Astrocyte (in vitro differentiated cells and primary cell): ENCODE results near the gene SETD2. TPM values are rescaled to one million over a fixed set of nuclear protein-coding genes. Genes with fewer than 3 reads are reported as not detected.

Experiments
- DNase-seq: peaks from one replicate; pipeline ENCODE4 v3.0.0-alpha.2; 2010; ENCODE audit warnings: low read depth
- FAIRE-seq: peaks from 2 replicates; lab custom pipeline; 2011; peaks lifted over from hg19 to GRCh38; lab: Jason Lieb, UNC
- H2AFZ ChIP-seq: 2 replicates; pipeline ENCODE4 v1.6.0; 2012; ENCODE audit warnings: low read depth, low read length, inconsistent platforms
- H3K27ac ChIP-seq: 2 replicates; pipeline ENCODE4 v1.5.1; 2011; ENCODE audit warnings: low read depth, low read length, inconsistent platforms
- H3K27me3 ChIP-seq: 2 replicates; pipeline ENCODE4 v1.6.0; 2011; ENCODE audit warnings: low read length, inconsistent platforms; ENCODE audit not compliant: insufficient read depth
- H3K36me3 ChIP-seq: 2 replicates; pipeline ENCODE4 v1.5.1; 2011; ENCODE audit warnings: low read length, inconsistent platforms; ENCODE audit not compliant: insufficient read depth
- H3K4me1 ChIP-seq: 2 replicates; pipeline ENCODE4 v1.5.1; 2011; ENCODE audit warnings: low read length, inconsistent platforms; ENCODE audit not compliant: insufficient read depth
- H3K4me2 ChIP-seq: 2 replicates; pipeline ENCODE4 v1.6.0; 2012; ENCODE audit warnings: low read length, inconsistent platforms
- H3K4me3 ChIP-seq: 2 replicates; pipeline ENCODE4 v1.5.1; 2011; ENCODE audit warnings: low read depth, mild to moderate bottlenecking, low read length, inconsistent platforms; ENCODE audit not compliant: insufficient read depth
- H3K79me2 ChIP-seq: 2 replicates; pipeline ENCODE4 v1.6.0; 2012; ENCODE audit warnings: mild to moderate bottlenecking, low read length, inconsistent platforms; ENCODE audit not compliant: insufficient read depth
- H3K9ac ChIP-seq: 2 replicates; pipeline ENCODE4 v1.6.0; 2012; ENCODE audit warnings: mild to moderate bottlenecking, low read length, inconsistent platforms
- H3K9me3 ChIP-seq: 2 replicates; pipeline ENCODE4 v1.5.1; 2012; ENCODE audit warnings: low read depth, mild to moderate bottlenecking, low read length, inconsistent platforms; ENCODE audit not compliant: insufficient read depth
- H4K20me1 ChIP-seq: 2 replicates; pipeline ENCODE4 v1.6.0; 2012; ENCODE audit warnings: low read length, inconsistent platforms; ENCODE audit not compliant: insufficient read depth
- H3K27ac Mint-ChIP-seq: one replicate; pipeline ENCODE4 v1.8.0; 2021; ENCODE audit warnings: mild to moderate bottlenecking, mixed read lengths; ENCODE audit not compliant: unreplicated experiment
- H3K27me3 Mint-ChIP-seq: one replicate; pipeline ENCODE4 v1.8.0; 2021; ENCODE audit warnings: low read depth, mixed read lengths; ENCODE audit not compliant: unreplicated experiment
- H3K36me3 Mint-ChIP-seq: one replicate; pipeline ENCODE4 v1.8.0; 2021; ENCODE audit warnings: low read depth, mixed read lengths; ENCODE audit not compliant: unreplicated experiment
- H3K4me1 Mint-ChIP-seq: one replicate; pipeline ENCODE4 v1.8.0; 2021; ENCODE audit warnings: low read depth, mixed read lengths; ENCODE audit not compliant: unreplicated experiment
- H3K4me3 Mint-ChIP-seq: one replicate; pipeline ENCODE4 v1.8.0; 2021; ENCODE audit warnings: mild to moderate bottlenecking, moderate library complexity, mixed read lengths; ENCODE audit not compliant: unreplicated experiment
- H3K9me3 Mint-ChIP-seq: one replicate; pipeline ENCODE4 v1.8.0; 2021; ENCODE audit warnings: mild to moderate bottlenecking, mixed read lengths; ENCODE audit not compliant: unreplicated experiment
- CTCF ChIP-seq: IDR thresholded peaks from 2 replicates; pipeline ENCODE4 v1.5.1; 2011; ENCODE audit warnings: low read depth, mild to moderate bottlenecking, inconsistent platforms, low read length, moderate library complexity; ENCODE audit not compliant: insufficient read depth
- EZH2 ChIP-seq: IDR thresholded peaks from 2 replicates; pipeline ENCODE4 v1.6.1; 2012; ENCODE audit warnings: mild to moderate bottlenecking, low read length, inconsistent platforms; ENCODE audit not compliant: insufficient read depth
- total RNA-seq: library from RNA; stranded (reverse); gene quantifications from 2 replicates; pipeline ENCODE4 v1.2.1, GENCODE V29; 2021

The SETD2 gene
- total RNA-seq, 1 donor from 2014 or later: 46.5 TPM

GRCh38 chr3:46984591-46985459 is 179.1 kb downstream of the SETD2 start:
- TF ChIP-seq CTCF (no peak), EZH2 (no peak)
- Mint-ChIP-seq H3K27ac (no peak overlapping the region), H3K27me3 (peaks cover 3% of the 10 kb centered on the region), H3K9me3 (no peaks in the 10 kb centered on the region), H3K4me1 (no peaks in the 10 kb centered on the region), H3K4me3 (no peak overlapping the region), H3K36me3 (peaks cover 7% of the 10 kb centered on the region)
- Histone ChIP-seq H4K20me1 (no peaks in the 10 kb centered on the region), H3K4me1 (peaks cover 4% of the 10 kb centered on the region), H3K36me3 (no peaks in the 10 kb centered on the region), H3K27ac (no peak overlapping the region), H2AFZ (no peak overlapping the region), H3K4me2 (no peak overlapping the region), H3K9me3 (no peaks in the 10 kb centered on the region), H3K27me3 (no peaks in the 10 kb centered on the region), H3K4me3 (no peak overlapping the region), H3K9ac (no peak overlapping the region), H3K79me2 (no peaks in the 10 kb centered on the region)
- DNase-seq: no peak
- no peak for FAIRE-seq

- FAIRE-seq (no peak), DNase-seq (no peak)
- Histone ChIP-seq H3K36me3 (no peaks in the 10 kb centered on the region), H3K27ac (no peak overlapping the region), H3K4me1 (peaks cover 6% of the 10 kb centered on the region), H3K4me3 (no peak overlapping the region), H3K4me2 (no peak overlapping the region), H3K27me3 (no peaks in the 10 kb centered on the region), H3K79me2 (no peaks in the 10 kb centered on the region), H3K9ac (no peak overlapping the region), H3K9me3 (no peaks in the 10 kb centered on the region), H4K20me1 (no peaks in the 10 kb centered on the region), H2AFZ (no peak overlapping the region)
- Mint-ChIP-seq H3K27me3 (peaks cover 3% of the 10 kb centered on the region), H3K4me3 (no peak overlapping the region), H3K4me1 (no peaks in the 10 kb centered on the region), H3K36me3 (peaks cover 2% of the 10 kb centered on the region), H3K9me3 (no peaks in the 10 kb centered on the region), H3K27ac (no peak overlapping the region)
- TF ChIP-seq EZH2: no peak
- TF ChIP-seq CTCF: no peak
These were observed 181.4 kb downstream of the SETD2 start for GRCh38 chr3:46982546-46982945.

GRCh38 chr3:46981932-46982471 is 181.9 kb downstream of the SETD2 start:
- Histone ChIP-seq H3K27me3 (no peaks in the 10 kb centered on the region), H3K27ac (no peak overlapping the region), H3K9me3 (no peaks in the 10 kb centered on the region), H4K20me1 (no peaks in the 10 kb centered on the region), H2AFZ (no peak overlapping the region), H3K4me3 (no peak overlapping the region), H3K36me3 (no peaks in the 10 kb centered on the region), H3K79me2 (no peaks in the 10 kb centered on the region), H3K9ac (no peak overlapping the region), H3K4me2 (no peak overlapping the region), H3K4me1 (peaks cover 9% of the 10 kb centered on the region)
- H3K27ac Mint-ChIP-seq: no peak overlapping the region
- H3K36me3 Mint-ChIP-seq: peaks cover 2% of the 10 kb centered on the region
- peaks cover 3% of the 10 kb centered on the region for H3K27me3 Mint-ChIP-seq
- DNase-seq: no peak
- no peak for TF ChIP-seq EZH2
- TF ChIP-seq CTCF: no peak
- no peaks in the 10 kb centered on the region for H3K4me1 Mint-ChIP-seq
- no peak for FAIRE-seq
- no peaks in the 10 kb centered on the region for H3K9me3 Mint-ChIP-seq
- no peak overlapping the region for H3K4me3 Mint-ChIP-seq
